Activated T-cell treated with anti-CD3 and anti-CD28 coated beads, Interleukin-2, amount 50 U/mL, for 4 hours (primary cell): ENCODE measurements around the gene HDAC4. TPM values are rescaled to one million over a fixed set of nuclear protein-coding genes. Genes with fewer than 3 reads are reported as not detected.
"Not testable (repeated sequence)": the region's sequence is repeated elsewhere in the genome, so short reads cannot be mapped to it uniquely, and the experiment has no call there.

Experiments used
- ATAC-seq, 2 donors: fragments of 200-7000 bp; cut with Tn5 transposase; one replicate each; pipeline ENCODE4 v1.10.0; 2021
- DNase-seq: peaks from one replicate; pipeline ENCODE4 v3.0.0-alpha.2; 2020
- H3K27me3 Mint-ChIP-seq: one replicate; pipeline ENCODE4 v1.8.0; 2021; ENCODE audit warnings: low read depth, mixed read lengths
- H3K36me3 Mint-ChIP-seq: one replicate; pipeline ENCODE4 v1.8.0; 2022; ENCODE audit warnings: mixed read lengths; ENCODE audit not compliant: insufficient read depth
- H3K4me1 Mint-ChIP-seq: one replicate; pipeline ENCODE4 v1.8.0; 2021; ENCODE audit warnings: low read depth, mixed read lengths
- H3K4me3 Mint-ChIP-seq: one replicate; pipeline ENCODE4 v1.8.0; 2021; ENCODE audit warnings: mild to moderate bottlenecking, moderate library complexity, mixed read lengths
- H3K9me3 Mint-ChIP-seq: one replicate; pipeline ENCODE4 v1.8.0; 2021; ENCODE audit warnings: mixed read lengths
- total RNA-seq, 3 donors: library from RNA; stranded (reverse); gene quantifications; one replicate each; pipeline ENCODE4 v1.2.1, GENCODE V29; 2021

The HDAC4 gene
- total RNA-seq, result 10 to 100 TPM; 30.4 to 34.1 (median 31.9) TPM

DNA sequence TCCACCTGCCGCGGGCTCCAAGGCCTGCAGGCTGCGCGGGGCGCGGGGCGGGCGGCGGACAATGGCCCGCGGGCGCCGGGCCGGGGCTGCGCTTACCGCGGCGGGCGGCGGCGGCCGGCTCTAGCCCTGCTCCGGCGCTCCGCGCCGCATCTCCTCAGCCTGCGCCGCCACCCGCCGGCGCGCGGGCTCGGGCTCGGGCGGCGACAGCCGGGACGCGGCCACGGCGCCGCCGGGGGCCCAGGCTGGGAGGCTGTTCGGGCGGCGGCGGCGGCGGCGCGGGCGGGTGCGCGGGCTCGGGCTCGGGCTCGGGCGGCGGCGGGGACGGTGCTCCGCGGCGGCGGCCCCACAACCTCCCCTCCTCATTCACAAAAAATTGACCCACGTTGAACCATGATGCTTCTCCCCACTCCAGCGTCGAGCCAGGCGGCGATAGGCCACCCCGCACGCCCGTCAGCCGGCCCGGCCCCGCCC lies at the start of gene HDAC4:
TSS of gene HDAC4 (minus strand) at position 425 of the 471 bp plus-strand sequence. CDS start 48,321 bp downstream, outside the sequence.
- H3K36me3 Mint-ChIP-seq, result no peaks in the 10 kb centered on the region
- peak within 1 kb of the TSS; percentile 89 for H3K4me3 Mint-ChIP-seq
- no peaks in the 10 kb centered on the region for H3K9me3 Mint-ChIP-seq
- no peaks in the 10 kb centered on the region for H3K27me3 Mint-ChIP-seq
- ATAC-seq, result peak; percentile 77 to 79
- peaks cover 48% of the 10 kb centered on the region for H3K4me1 Mint-ChIP-seq
- DNase-seq, result no peak

DNA sequence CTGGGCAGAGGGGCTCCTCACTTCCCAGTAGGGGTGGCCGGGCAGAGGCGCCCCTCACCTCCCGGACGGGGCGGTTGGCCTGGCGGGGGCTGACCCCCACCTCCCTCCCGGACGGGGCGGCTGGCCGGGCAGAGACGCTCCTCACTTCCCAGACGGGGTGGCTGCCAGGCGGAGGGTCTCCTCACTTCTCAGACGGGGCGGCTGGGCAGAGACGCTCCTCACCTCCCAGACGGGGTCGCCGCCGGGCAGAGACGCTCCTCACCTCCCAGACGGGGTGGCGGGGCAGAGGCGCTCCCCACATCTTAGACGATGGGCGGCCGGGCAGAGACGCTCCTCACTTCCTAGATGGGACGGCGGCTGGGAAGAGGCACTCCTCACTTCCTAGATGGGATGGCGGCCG lies 48.6 kb upstream of the HDAC4 start:
- not testable (repeated sequence) for H3K36me3 Mint-ChIP-seq, H3K27me3 Mint-ChIP-seq, H3K4me1 Mint-ChIP-seq, H3K4me3 Mint-ChIP-seq, ATAC-seq, DNase-seq
- H3K9me3 Mint-ChIP-seq, result peaks cover 29% of the 10 kb centered on the region

DNA sequence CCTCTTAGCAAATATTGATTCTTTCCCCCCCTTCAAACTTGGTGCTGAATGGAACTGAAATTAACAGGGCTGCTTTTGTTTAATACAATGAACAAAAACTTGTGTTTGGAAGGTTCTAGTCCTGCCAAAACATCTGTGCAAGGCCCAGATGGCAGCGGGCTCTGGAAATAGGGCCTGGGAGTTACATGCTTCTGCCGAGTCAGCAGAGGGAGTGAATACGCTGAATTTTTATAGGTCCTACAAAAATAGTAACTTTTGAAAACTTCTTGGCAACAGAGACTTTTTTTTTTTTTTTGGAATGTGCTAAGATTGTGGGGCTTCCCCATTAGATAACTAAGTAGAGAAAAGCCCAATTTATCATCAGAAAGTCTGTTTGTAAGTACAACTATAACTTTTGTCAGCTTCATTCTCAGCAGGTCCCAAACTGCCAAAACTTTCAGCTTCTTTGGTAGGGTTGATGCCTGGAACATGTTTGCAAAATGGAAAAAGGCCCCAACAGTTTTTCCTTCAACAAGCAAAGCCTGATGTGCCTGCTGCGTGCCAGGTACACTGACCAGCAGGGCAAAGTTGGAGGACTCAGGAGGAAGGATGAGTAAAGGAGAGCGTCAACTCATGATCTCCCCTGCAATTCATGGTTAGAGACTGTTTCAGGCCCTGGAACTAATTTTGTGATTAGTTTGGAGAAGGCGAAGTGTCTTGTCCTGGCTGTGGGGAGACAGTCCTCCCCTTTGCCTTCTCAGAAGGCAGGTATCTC lies 45.1 kb upstream of the HDAC4 start:
- peaks cover 7% of the 10 kb centered on the region for H3K9me3 Mint-ChIP-seq
- no peaks in the 10 kb centered on the region for H3K36me3 Mint-ChIP-seq
- no peak for DNase-seq
- H3K4me3 Mint-ChIP-seq, result no peak overlapping the region
- H3K27me3 Mint-ChIP-seq, result peaks cover 29% of the 10 kb centered on the region
- H3K4me1 Mint-ChIP-seq, result peaks cover 13% of the 10 kb centered on the region
- ATAC-seq, result no peak

GRCh38 chr2:239444626-239445577 lies 44.1 kb upstream of the HDAC4 start:
- ATAC-seq (no peak), DNase-seq (no peak)
- Mint-ChIP-seq H3K27me3 (peaks cover 38% of the 10 kb centered on the region), H3K36me3 (no peaks in the 10 kb centered on the region), H3K4me3 (no peak overlapping the region), H3K4me1 (peaks cover 17% of the 10 kb centered on the region), H3K9me3 (peaks cover 4% of the 10 kb centered on the region)

DNA sequence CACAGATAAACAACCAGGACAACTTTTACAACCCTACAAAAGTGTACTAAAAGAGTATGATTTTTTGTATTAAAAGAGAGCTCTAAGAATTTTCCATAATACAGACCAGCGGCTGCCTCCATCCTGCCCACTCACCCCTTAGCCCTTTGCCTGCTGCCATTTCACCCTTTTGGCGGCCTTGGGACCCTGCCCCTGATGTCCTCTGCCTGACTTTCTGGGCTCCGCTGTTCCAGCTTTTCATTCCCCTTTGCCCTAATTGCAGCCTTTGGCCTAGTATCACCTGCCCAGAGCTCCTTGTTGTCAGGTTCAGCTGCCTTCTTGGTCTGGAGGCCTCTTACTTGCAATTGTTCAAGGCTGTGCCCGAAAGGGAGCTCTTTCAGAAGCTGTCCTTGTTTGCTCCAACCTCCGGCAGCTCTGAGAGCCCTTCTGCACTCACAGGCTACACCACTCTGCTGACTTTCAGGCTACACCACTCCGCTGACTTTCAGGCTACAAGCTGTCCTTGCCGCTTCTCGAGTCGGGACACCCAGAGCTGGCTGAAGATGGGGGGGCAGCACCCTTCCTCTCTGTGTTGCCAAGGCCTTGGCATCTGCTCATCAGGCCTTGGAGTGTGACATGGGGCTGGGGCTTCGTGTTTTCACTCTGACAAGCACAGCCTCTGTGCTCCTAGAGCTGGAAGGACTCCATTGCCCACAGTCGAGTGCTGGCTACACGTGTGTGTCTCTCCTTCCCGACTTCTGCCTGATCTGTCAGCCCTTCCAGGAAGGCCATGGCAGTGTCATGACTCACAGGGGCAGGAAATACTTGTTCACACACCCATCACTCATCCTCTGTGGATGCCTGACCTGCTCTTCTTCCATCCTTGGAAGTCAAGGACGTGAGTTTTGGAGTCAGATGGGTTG lies 43.1 kb upstream of the HDAC4 start:
- Mint-ChIP-seq H3K4me1 (peaks cover 17% of the 10 kb centered on the region), H3K9me3 (peaks cover 4% of the 10 kb centered on the region), H3K36me3 (no peaks in the 10 kb centered on the region), H3K27me3 (peaks cover 46% of the 10 kb centered on the region), H3K4me3 (no peak overlapping the region)
- ATAC-seq (no peak), DNase-seq (no peak)

- Mint-ChIP-seq H3K27me3 (peaks cover 44% of the 10 kb centered on the region), H3K4me3 (no peak overlapping the region), H3K9me3 (peaks cover 1% of the 10 kb centered on the region), H3K4me1 (peaks cover 17% of the 10 kb centered on the region), H3K36me3 (no peaks in the 10 kb centered on the region)
- no peak for DNase-seq
- no peak for ATAC-seq
Measured at GRCh38 chr2:239443102-239443620, 42.3 kb upstream of the HDAC4 start.

DNA sequence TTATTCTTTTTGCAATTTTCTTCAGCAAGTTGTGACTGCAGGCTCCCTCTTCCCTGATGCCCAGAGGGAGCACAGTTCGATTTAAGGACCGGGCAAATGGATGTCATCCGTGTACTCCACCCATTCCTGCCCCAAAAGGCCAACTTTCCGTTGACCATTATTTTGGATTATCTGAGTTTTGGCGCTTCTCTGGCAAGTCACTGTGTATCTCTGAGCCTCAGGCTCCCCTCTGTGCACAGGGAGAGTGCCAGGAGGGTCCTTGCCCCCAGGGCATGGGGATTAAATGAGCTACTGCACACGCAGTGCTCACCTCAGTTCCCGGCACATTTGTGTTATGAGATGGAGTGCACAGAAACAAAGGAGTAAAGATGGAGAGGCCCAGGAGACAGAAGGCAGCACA lies 41.4 kb upstream of the HDAC4 start:
- Mint-ChIP-seq H3K27me3 (peaks cover 46% of the 10 kb centered on the region), H3K4me1 (peaks cover 17% of the 10 kb centered on the region)

GRCh38 chr2:239441261-239442078 lies 40.6 kb upstream of the HDAC4 start:
- DNase-seq (no peak), ATAC-seq (peak in 1 of 2 donors; percentile 32)
- H3K4me3 Mint-ChIP-seq, result peak overlapping the region; percentile 67
- peaks cover 17% of the 10 kb centered on the region for H3K4me1 Mint-ChIP-seq
- H3K36me3 Mint-ChIP-seq, result no peaks in the 10 kb centered on the region
- H3K27me3 Mint-ChIP-seq, result peaks cover 44% of the 10 kb centered on the region
- H3K9me3 Mint-ChIP-seq, result no peaks in the 10 kb centered on the region

More for the DNA sequence above, 41.4 kb upstream of the HDAC4 start:
- ATAC-seq (no peak), DNase-seq (no peak)
- Mint-ChIP-seq H3K9me3 (no peaks in the 10 kb centered on the region), H3K36me3 (no peaks in the 10 kb centered on the region), H3K4me3 (no peak overlapping the region)

GRCh38 chr2:239440511-239440959 lies 39.7 kb upstream of the HDAC4 start:
- ATAC-seq (no peak), DNase-seq (no peak)
- Mint-ChIP-seq H3K36me3 (no peaks in the 10 kb centered on the region), H3K9me3 (no peaks in the 10 kb centered on the region), H3K4me3 (peak overlapping the region; percentile 67), H3K27me3 (peaks cover 44% of the 10 kb centered on the region), H3K4me1 (peaks cover 17% of the 10 kb centered on the region)

- no peak for ATAC-seq
- Mint-ChIP-seq H3K4me3 (no peak overlapping the region), H3K27me3 (peaks cover 44% of the 10 kb centered on the region), H3K36me3 (no peaks in the 10 kb centered on the region), H3K9me3 (no peaks in the 10 kb centered on the region), H3K4me1 (peaks cover 17% of the 10 kb centered on the region)
- no peak for DNase-seq
Measured at GRCh38 chr2:239439754-239440315, 39.0 kb upstream of the HDAC4 start.

- ATAC-seq (no peak), DNase-seq (no peak)
- Mint-ChIP-seq H3K4me3 (no peak overlapping the region), H3K9me3 (no peaks in the 10 kb centered on the region), H3K4me1 (peaks cover 17% of the 10 kb centered on the region), H3K36me3 (no peaks in the 10 kb centered on the region), H3K27me3 (peaks cover 39% of the 10 kb centered on the region)
Measured at GRCh38 chr2:239438995-239439753, 38.4 kb upstream of the HDAC4 start.

DNA sequence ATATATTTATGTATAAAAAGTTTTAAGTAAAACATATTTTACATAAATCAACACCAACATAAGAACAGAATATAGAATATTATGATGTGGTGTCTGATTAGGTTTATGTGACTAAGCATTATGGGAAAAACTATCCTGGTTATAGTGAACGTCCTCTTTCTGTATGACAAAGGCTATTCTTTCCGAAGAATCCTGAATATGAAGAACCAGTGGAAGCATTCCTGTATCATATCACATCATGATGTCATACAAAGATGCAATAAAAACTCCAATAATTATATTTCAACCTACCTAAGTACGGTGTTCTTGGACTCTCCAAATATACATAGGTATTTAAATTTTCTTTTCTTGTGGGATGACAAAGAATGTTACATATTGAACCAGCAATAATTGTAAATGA lies 37.5 kb upstream of the HDAC4 start:
- Mint-ChIP-seq H3K4me1 (peaks cover 19% of the 10 kb centered on the region), H3K4me3 (no peak overlapping the region), H3K27me3 (peaks cover 35% of the 10 kb centered on the region), H3K36me3 (no peaks in the 10 kb centered on the region), H3K9me3 (peaks cover 7% of the 10 kb centered on the region)
- DNase-seq (no peak), ATAC-seq (no peak)
